Thyroid gland (tissue), 4 donors: ENCODE measurements around the gene STK24. TPM values are rescaled to one million over a fixed set of nuclear protein-coding genes. Genes with fewer than 3 reads are reported as not detected.

ENCODE experiments used
- DNase-seq, 2 donors: peaks; one replicate each; pipeline ENCODE4 v3.0.0-alpha.2; 2019
- H3K27ac ChIP-seq, 3 donors: fragments of 200-600 bp; sonication (generic); 1 replicate in 2 of 3; 2 replicates in 1 of 3; pipeline ENCODE4 v1.5.1; 2016 to 2019; ENCODE audit warnings: mild to moderate bottlenecking in 1 of 3, moderate library complexity in 1 of 3
- H3K27me3 ChIP-seq: fragments of 200-600 bp; sonication (generic); one replicate; pipeline ENCODE4 v1.5.1; 2019
- H3K36me3 ChIP-seq, 2 donors: fragments of 200-600 bp; sonication (generic); one replicate each; pipeline ENCODE4 v1.5.1; 2016 to 2019
- H3K4me1 ChIP-seq, 2 donors: fragments of 200-600 bp; sonication (generic); one replicate each; pipeline ENCODE4 v1.5.1; 2017 to 2019
- H3K4me3 ChIP-seq, 3 donors: fragments of 200-600 bp; sonication (generic); replicated peaks in 1 of 3; 1 replicate in 2 of 3; 2 replicates in 1 of 3; pipeline ENCODE4 v1.5.1; 2016; ENCODE audit warnings: mild to moderate bottlenecking in 1 of 3
- H3K9me3 ChIP-seq: fragments of 200-600 bp; sonication (generic); one replicate; pipeline ENCODE4 v1.5.1; 2017
- POLR2A ChIP-seq, 2 donors: fragments of 450-650 bp; IDR thresholded peaks; one replicate each; pipeline ENCODE4 v1.6.1; 2017; ENCODE audit warnings: antibody characterized with exemption in 2 of 2, mild to moderate bottlenecking in 2 of 2, moderate library complexity in 1 of 2
- WGBS, 2 donors: methylation state at CpG; one replicate each; pipeline ENCODE4 v1.1.5; 2017; 5-methylcytosine and 5-hydroxymethylcytosine counted together
- intact Hi-C: fragments of 100-400 bp; cut with DNase I; formaldehyde crosslinking; loops from one replicate; pipeline ENCODE4 v1.15.1; 2023
- total RNA-seq, 4 donors: library from RNA; depleted of rRNA; stranded (reverse); fragments of >200 nt; gene quantifications; one replicate each; pipeline ENCODE4 v1.2.3, GENCODE V29; 2016
- TF ChIP-seq, protein P1 (sequence below), 6 experiments: fragments of 200-600 bp in 3 of 6; fragments of 450-650 bp in 3 of 6; sonication (generic) in 3 of 6; IDR thresholded peaks; one replicate each; pipeline ENCODE4 v1.5.1; 2016 to 2019; ENCODE audit warnings: antibody characterized with exemption in 6 of 6, mild to moderate bottlenecking in 2 of 6, inconsistent platforms in 1 of 6, moderate library complexity in 1 of 6

The STK24 gene
- total RNA-seq, 4 donors from 2014 or later: 74.5 to 102 (median 90.7) TPM

DNA sequence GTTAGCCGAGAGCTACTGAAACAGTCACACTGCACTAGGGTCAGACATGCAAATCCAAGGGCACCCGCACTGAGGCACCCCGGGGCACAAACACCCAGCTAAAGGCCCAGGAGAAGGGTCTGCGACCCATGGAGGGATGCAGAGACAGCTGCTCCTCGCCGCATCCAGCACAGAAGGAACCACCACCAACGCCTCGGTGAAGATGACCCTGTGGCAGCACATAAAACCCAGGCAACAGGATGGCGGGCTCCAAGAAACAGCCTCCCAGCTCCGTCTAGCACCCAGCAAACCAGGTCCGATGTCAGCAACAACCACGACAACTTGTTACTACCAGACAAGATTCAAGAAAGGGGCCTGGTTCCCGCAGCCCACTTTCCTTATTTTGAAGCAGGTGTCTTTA lies 82.1 kb downstream of the STK24 start:
- Histone ChIP-seq H3K36me3 (no peaks in the 10 kb centered on the region), H3K4me3 (no peak overlapping the region), H3K9me3 (no peaks in the 10 kb centered on the region), H3K27me3 (no peaks in the 10 kb centered on the region), H3K4me1 (peaks cover 32 to 69% of the 10 kb centered on the region in 2 donors), H3K27ac (peak overlapping the region; percentile 24 to 84 (median 77))
- TF ChIP-seq POLR2A (IDR thresholded peaks at IDR 0.05): no peak
- TF ChIP-seq, protein P1, sequence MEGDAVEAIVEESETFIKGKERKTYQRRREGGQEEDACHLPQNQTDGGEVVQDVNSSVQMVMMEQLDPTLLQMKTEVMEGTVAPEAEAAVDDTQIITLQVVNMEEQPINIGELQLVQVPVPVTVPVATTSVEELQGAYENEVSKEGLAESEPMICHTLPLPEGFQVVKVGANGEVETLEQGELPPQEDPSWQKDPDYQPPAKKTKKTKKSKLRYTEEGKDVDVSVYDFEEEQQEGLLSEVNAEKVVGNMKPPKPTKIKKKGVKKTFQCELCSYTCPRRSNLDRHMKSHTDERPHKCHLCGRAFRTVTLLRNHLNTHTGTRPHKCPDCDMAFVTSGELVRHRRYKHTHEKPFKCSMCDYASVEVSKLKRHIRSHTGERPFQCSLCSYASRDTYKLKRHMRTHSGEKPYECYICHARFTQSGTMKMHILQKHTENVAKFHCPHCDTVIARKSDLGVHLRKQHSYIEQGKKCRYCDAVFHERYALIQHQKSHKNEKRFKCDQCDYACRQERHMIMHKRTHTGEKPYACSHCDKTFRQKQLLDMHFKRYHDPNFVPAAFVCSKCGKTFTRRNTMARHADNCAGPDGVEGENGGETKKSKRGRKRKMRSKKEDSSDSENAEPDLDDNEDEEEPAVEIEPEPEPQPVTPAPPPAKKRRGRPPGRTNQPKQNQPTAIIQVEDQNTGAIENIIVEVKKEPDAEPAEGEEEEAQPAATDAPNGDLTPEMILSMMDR (IDR thresholded peaks at IDR 0.05): no peak
- intact Hi-C loops: no loop called here
- 96% methylated on average over 13 of the region's 13 CpGs for WGBS, 2 donors
- no peak for DNase-seq

DNA sequence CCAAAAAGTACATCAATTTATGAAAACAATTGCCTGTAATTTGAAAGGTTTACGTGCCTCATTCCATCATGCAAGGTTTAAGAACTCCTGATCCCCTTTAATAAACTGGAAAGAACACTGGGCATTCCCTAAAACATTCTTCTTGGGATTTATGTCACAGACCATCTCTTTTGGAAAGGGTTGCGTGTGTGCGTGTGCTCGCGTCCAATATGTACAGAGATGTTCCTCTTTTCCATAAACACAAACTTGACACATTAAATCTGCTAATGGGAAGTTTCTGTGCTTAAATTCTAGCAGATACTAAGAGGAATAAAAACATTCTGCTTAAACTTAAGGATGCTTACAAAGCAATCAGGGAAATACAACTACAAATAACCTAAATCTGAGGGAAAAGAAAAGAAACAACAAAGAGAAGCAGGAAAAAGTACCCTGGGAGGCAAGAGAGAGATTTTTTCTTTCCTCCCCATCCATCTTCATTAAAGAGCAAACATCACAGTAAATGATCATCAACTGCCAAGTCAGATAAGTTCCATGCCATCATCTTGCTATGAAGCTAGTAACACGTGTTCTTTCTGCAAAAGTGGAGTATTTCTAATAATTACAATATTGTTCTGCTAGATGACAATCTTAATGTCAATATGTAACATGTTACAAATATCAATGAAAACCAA lies 83.7 kb downstream of the STK24 start:
- no peaks in the 10 kb centered on the region for H3K27me3 ChIP-seq
- intact Hi-C loops: no loop called here
- TF ChIP-seq, protein P1 (IDR thresholded peaks at IDR 0.05): no peak
- TF ChIP-seq POLR2A (IDR thresholded peaks at IDR 0.05): no peak
- H3K4me1 ChIP-seq: peaks cover 36 to 77% of the 10 kb centered on the region in 2 donors
- DNase-seq: no peak
- no peaks in the 10 kb centered on the region for H3K9me3 ChIP-seq
- H3K27ac ChIP-seq: no peak overlapping the region
- no peak overlapping the region for H3K4me3 ChIP-seq
- WGBS, 2 donors: 90 to 93% methylated on average over 6 of the region's 6 CpGs
- no peaks in the 10 kb centered on the region for H3K36me3 ChIP-seq

DNA sequence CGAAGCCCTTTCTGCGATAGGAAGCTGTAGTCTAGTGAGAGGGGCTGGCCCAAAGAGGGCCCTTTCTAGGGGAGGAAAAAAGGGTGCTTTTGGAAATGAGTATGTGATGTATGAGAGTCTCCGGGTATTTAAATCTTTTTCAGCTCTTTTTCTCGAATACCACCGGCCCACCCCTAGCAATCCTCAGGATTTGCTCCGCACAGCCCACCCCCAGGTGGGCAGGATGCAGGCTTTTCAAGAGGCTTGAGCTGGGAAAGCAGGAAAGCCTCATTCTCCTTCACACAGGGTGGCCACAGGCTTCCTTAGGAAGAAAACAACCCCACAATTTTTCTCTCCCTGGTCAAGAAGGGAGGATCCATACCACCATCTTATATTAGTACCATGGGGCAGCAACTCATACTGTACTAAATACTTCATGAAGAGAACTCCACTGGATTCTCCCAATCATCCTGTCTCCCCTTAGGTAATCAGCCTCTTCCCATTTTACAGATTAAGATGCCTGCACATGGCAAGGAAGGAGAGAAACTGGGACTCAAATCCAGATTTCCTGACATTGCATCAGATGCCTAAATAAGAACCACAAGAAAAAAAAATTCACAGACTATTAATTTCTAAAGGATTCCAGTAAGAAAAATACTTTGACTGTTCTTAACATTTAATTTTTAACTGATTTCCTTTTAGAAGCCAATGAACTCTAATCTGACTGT lies 84.4 kb downstream of the STK24 start:
- TF ChIP-seq POLR2A (IDR thresholded peaks at IDR 0.05): no peak
- TF ChIP-seq, protein P1 (IDR thresholded peaks at IDR 0.05): no peak
- intact Hi-C loops: no loop called here
- no peak overlapping the region for H3K4me3 ChIP-seq
- H3K4me1 ChIP-seq: peaks cover 34 to 76% of the 10 kb centered on the region in 2 donors
- H3K9me3 ChIP-seq: no peaks in the 10 kb centered on the region
- WGBS, 2 donors: 68 to 76% methylated on average over 6 of the region's 6 CpGs
- H3K27ac ChIP-seq: no peak overlapping the region
- no peaks in the 10 kb centered on the region for H3K36me3 ChIP-seq
- no peak for DNase-seq
- no peaks in the 10 kb centered on the region for H3K27me3 ChIP-seq

DNA sequence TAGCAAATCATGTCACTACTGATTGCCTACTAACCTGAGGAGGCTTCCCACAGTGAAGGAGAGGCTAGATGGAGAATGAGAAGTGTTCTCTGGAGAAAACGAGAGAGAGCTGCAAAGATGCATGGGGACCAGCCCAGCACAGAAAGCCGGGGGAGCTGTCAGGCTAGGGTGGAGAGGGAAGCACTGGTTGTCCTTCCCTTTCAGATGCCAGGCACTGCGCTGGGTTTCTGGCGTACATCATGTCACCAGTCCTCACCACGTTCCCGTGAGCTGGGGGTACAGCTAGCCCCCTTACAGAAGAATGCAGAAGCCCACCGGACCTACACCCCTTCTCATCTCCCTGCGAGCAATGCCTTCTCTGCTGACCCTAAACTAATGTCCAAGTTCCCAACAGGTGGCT lies 86.0 kb downstream of the STK24 start:
- no peaks in the 10 kb centered on the region for H3K36me3 ChIP-seq
- peaks cover 18 to 76% of the 10 kb centered on the region in 2 donors for H3K4me1 ChIP-seq
- no peaks in the 10 kb centered on the region for H3K9me3 ChIP-seq
- TF ChIP-seq, protein P1 (IDR thresholded peaks at IDR 0.05): no peak
- no peak for TF ChIP-seq POLR2A (IDR thresholded peaks at IDR 0.05)
- H3K27me3 ChIP-seq: no peaks in the 10 kb centered on the region
- H3K4me3 ChIP-seq: no peak overlapping the region
- H3K27ac ChIP-seq: no peak overlapping the region
- intact Hi-C loops: no loop called here
- no peak for DNase-seq
- WGBS, 2 donors: 90 to 91% methylated on average over 8 of the region's 8 CpGs

DNA sequence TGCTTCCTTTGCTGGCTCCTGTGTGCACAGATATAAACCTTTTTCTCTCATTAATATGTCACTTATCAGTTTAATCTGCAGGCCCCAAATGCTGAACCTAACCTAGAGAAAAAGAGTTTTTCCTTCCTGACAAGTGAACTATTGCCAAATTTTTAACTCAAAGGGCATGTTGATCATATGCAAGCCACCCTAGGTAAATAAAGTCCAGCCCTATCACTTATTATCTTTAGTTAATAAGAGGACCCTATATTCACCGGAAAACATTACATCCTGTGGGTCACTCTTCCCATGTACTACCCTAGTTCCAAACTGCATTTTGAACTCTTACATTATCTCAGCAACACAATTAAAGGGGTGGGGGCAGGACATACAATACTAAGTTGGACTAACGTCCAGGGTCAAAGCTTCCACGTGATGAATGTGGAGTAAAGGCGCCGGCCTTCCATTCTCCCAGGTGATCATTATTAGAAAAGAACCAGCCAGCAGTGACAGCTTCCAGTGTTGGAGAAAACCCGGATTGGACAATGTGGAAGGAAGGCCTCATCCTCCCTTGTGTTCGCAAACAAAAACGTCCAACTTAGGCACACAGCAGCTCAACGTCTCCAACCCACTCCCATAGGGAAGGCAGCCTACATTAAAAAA lies 86.6 kb downstream of the STK24 start:
- H3K27me3 ChIP-seq: no peaks in the 10 kb centered on the region
- H3K27ac ChIP-seq: peak overlapping the region in 2 of 3 donors; percentile 29 to 53
- TF ChIP-seq, protein P1 (IDR thresholded peaks at IDR 0.05): no peak
- TF ChIP-seq POLR2A (IDR thresholded peaks at IDR 0.05): no peak
- no peak overlapping the region for H3K4me3 ChIP-seq
- no peaks in the 10 kb centered on the region for H3K36me3 ChIP-seq
- 74 to 78% methylated on average over 9 of the region's 9 CpGs for WGBS, 2 donors
- intact Hi-C loops: no loop called here
- no peaks in the 10 kb centered on the region for H3K9me3 ChIP-seq
- no peak for DNase-seq
- peaks cover 17 to 76% of the 10 kb centered on the region in 2 donors for H3K4me1 ChIP-seq
